ENCODE results near the gene SLC35A4. TPM values are rescaled to one million over a fixed set of nuclear protein-coding genes. Genes with fewer than 3 reads are reported as not detected.

SLC35A4 gene
- total and polyA plus RNA-seq, 2 of the 8 experiments (the other 6 are each of a cell fraction or from before 2014, with no cell fraction given) = 78.6 to 133 TPM

GRCh38 chr5:140573683-140574082, 9.1 kb downstream of the SLC35A4 start (continued):
- TF ChIP-seq CHD7 (IDR thresholded peaks at IDR 0.05; ENCODE audit: insufficient replicate concordance, low read length) (no peak), ZNF274 (IDR thresholded peaks at IDR 0.05; ENCODE audit: borderline replicate concordance, extremely low read depth, low read length) (no peak), EGR1 (IDR thresholded peaks at IDR 0.05; ENCODE audit: borderline replicate concordance, low read depth, low read length) (no peak), JUN (IDR thresholded peaks at IDR 0.05; ENCODE audit: low read depth, low read length) (no peak), GTF2F1 (IDR thresholded peaks at IDR 0.05; ENCODE audit: borderline replicate concordance, low read depth, low read length) (no peak), TAF7 (optimal IDR thresholded peaks at IDR 0.05; ENCODE audit: borderline replicate concordance, low read depth, low read length) (no peak)
